HepG2 (cell line): ENCODE measurements around the gene WDR27. TPM values are rescaled to one million over a fixed set of nuclear protein-coding genes. Genes with fewer than 3 reads are reported as not detected.

Source experiments
- CHD2 ChIP-seq: IDR thresholded peaks from 2 replicates; pipeline ENCODE4 v1.6.1; 2011; ENCODE audit warnings: low read depth, low read length, improper control_type of control experiment
- EZH2 ChIP-seq: conservative IDR thresholded peaks from 2 replicates; pipeline ENCODE4 v1.6.1; 2012; ENCODE audit warnings: mild to moderate bottlenecking, low read depth, low read length, moderate library complexity
- FIP1L1 ChIP-seq: fragments of 200-400 bp; formaldehyde crosslinking; IDR thresholded peaks from 2 replicates; pipeline ENCODE4 v1.6.1; 2018; ENCODE audit warnings: low read depth, mild to moderate bottlenecking, low read length, moderate library complexity, borderline replicate concordance; ENCODE audit not compliant: insufficient read depth
- HOMEZ ChIP-seq: IDR thresholded peaks from 2 replicates; pipeline ENCODE4 v1.6.1; 2016; ENCODE audit warnings: low read depth
- ISX ChIP-seq: sonication (generic); formaldehyde crosslinking; conservative IDR thresholded peaks from 2 replicates; pipeline ENCODE4 v1.5.0; 2020; ENCODE audit warnings: missing genetic modification reagents
- MTF2 ChIP-seq: sonication (generic); formaldehyde crosslinking; IDR thresholded peaks from 2 replicates; pipeline ENCODE4 v1.5.0; 2020; ENCODE audit warnings: missing genetic modification reagents, borderline replicate concordance
- POLR2AphosphoS5 ChIP-seq: IDR thresholded peaks from 2 replicates; pipeline ENCODE4 v1.6.1; 2012; ENCODE audit warnings: low read depth, low read length
- SIX1 ChIP-seq: sonication (generic); formaldehyde crosslinking; IDR thresholded peaks from 2 replicates; pipeline ENCODE4 v1.4.0; 2020; ENCODE audit warnings: missing genetic modification reagents, borderline replicate concordance
- TRAFD1 ChIP-seq: sonication (generic); formaldehyde crosslinking; IDR thresholded peaks from 2 replicates; pipeline ENCODE4 v1.5.1; 2020; ENCODE audit warnings: missing genetic modification reagents, mild to moderate bottlenecking, borderline replicate concordance
- ZNF180 ChIP-seq: sonication (generic); formaldehyde crosslinking; IDR thresholded peaks from 2 replicates; pipeline ENCODE4 v1.4.0; 2020; ENCODE audit warnings: low read depth, missing genetic modification reagents, borderline replicate concordance
- ZNF407 ChIP-seq: sonication (generic); formaldehyde crosslinking; IDR thresholded peaks from one replicate; pipeline ENCODE4 v1.5.1; 2020; ENCODE audit warnings: mild to moderate bottlenecking, missing genetic modification reagents; ENCODE audit errors: not compliant biosample characterization
- ZNF580 ChIP-seq: IDR thresholded peaks from 2 replicates; pipeline ENCODE4 v1.6.1; 2016; ENCODE audit warnings: low read depth, borderline replicate concordance
- ZNF770 ChIP-seq: sonication (generic); formaldehyde crosslinking; IDR thresholded peaks from 2 replicates; pipeline ENCODE4 v1.5.0; 2020; ENCODE audit warnings: mild to moderate bottlenecking, missing genetic modification reagents
- polyA plus RNA-seq, 8 experiments: library from polyadenylated mRNA; depleted of rRNA in 3 of 8; stranded (reverse) in 7 of 8; unstranded in 1 of 8; fragments of >200 nt; fragmentation: Illumina TruSeq in 4 of 8; extraction: Trizol in 4 of 8; gene quantifications; 2 replicates each; pipeline versions ENCODE4 v1.2.1 to v1.2.3, GENCODE V29; 2011 to 2016; ENCODE audit warnings: low read depth in 4 of 8, missing spikeins in 1 of 8, mixed read lengths in 1 of 8; ENCODE audit not compliant: insufficient read depth in 1 of 8
- total RNA-seq, 5 experiments: library from RNA; depleted of rRNA; stranded (reverse); fragments of >200 nt; fragmentation: Illumina TruSeq; extraction: Trizol; gene quantifications; 2 replicates each; pipeline ENCODE4 v1.2.3, GENCODE V29; 2016; ENCODE audit warnings: low read depth in 1 of 5

WDR27 gene
- total and polyA plus RNA-seq, 2 of the 13 experiments (the other 11 are each of a cell fraction or from before 2014, with no cell fraction given): 34.1 to 80.3 TPM

- TF ChIP-seq EZH2 (no peak), ZNF770 (CRISPR knock-in tag) (0 out of 2 replicates have a peak, but pooled peaks have one; percentile 13), FIP1L1 (no peak), ZNF580 (CRISPR knock-in tag) (no peak; the same call in 1 of the 2 replicates), SIX1 (CRISPR knock-in tag) (peak; percentile 55; the same call in 1 of the 2 replicates), CHD2 (0 out of 2 replicates have a peak, but pooled peaks have one; percentile 55), ISX (CRISPR knock-in tag) (no peak; the same call in 1 of the 2 replicates), TRAFD1 (CRISPR knock-in tag) (no peak), ZNF407 (CRISPR knock-in tag) (peak; percentile 54), HOMEZ (CRISPR knock-in tag) (peak; percentile 64), POLR2AphosphoS5 (peak; percentile 62), MTF2 (CRISPR knock-in tag) (0 out of 2 replicates have a peak, but pooled peaks have one; percentile 13), ZNF180 (CRISPR knock-in tag) (no peak)
Observed at GRCh38 chr6:169725125-169726048, 23.6 kb upstream of the WDR27 start (continued).
